HG03175 (cell line): ENCODE results near the gene MMP13.
"Not testable (repeated sequence)": the region's sequence is repeated elsewhere in the genome, so short reads cannot be mapped to it uniquely, and the experiment has no call there.

Experiments
- ATAC-seq: cut with Tn5 transposase; IDR thresholded peaks from one replicate; pipeline ENCODE4 v1.9.1; 2021; ENCODE audit warnings: mild to moderate bottlenecking, moderate library complexity; ENCODE audit not compliant: unreplicated experiment

Gene MMP13

DNA sequence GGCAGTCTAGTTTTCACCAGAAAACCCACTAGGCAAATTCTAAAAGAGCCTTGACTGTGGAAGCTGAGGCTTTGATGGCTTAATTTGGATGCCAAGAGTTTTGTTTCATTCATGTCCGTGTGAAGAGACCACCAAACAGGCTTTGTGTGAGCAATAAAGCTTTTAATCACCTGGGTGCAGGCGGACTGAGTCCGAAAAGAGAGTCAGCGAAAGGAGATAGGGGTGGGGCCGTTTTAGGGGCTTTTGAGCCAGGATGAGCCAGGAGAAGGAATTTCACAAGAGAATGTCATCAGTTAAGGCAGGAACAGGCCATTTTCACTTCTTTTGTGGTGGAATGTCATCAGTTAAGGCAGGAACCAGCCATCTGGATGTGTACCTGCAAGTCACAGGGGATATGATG, 51.6 kb downstream of the MMP13 start:
- ATAC-seq = not testable (repeated sequence)

DNA sequence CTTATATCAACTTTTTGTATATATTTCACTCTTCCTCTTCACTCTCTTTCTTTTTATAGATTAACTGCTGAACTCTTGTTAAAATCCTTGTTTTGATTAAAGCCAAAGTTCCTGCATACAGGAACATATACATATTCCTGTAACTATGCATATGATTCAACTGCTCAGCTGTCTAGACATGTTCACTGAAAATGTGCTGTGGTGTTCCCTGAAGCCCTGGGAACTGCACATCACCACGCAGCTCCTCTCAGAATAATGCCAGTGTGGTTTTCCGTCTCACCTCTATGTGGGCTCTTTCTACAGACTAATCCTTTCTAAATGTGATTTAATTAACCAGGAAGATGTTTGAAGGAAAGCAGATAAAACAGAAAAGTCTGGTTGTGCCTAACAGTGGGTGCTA, 55.2 kb downstream of the MMP13 start:
- no peak for ATAC-seq
